ENCODE results near the gene GARIN5A.

- TF ChIP-seq POLR2A (IDR thresholded peaks at IDR 0.05): no peak
- TF ChIP-seq CTCF (IDR thresholded peaks at IDR 0.05): no peak
Observed at GRCh38 chr19:50419022-50419579, 57.5 kb downstream of the GARIN5A start.
